D721Med (cell line): ENCODE results near the gene ZNF366.

Experiments
- DNase-seq: peaks from one replicate; pipeline ENCODE4 v3.0.0; 2011; ENCODE audit warnings: low spot score; ENCODE audit not compliant: insufficient read length
- FAIRE-seq: peaks from 2 replicates; lab custom pipeline; 2011; peaks lifted over from hg19 to GRCh38; lab: Jason Lieb, UNC
- TF ChIP-seq, protein P1 (sequence below): IDR thresholded peaks from 2 replicates; pipeline ENCODE4 v1.5.1; 2012; ENCODE audit warnings: mild to moderate bottlenecking, control low read depth; ENCODE audit not compliant: insufficient read depth; ENCODE audit errors: missing control alignments

ZNF366 gene

DNA sequence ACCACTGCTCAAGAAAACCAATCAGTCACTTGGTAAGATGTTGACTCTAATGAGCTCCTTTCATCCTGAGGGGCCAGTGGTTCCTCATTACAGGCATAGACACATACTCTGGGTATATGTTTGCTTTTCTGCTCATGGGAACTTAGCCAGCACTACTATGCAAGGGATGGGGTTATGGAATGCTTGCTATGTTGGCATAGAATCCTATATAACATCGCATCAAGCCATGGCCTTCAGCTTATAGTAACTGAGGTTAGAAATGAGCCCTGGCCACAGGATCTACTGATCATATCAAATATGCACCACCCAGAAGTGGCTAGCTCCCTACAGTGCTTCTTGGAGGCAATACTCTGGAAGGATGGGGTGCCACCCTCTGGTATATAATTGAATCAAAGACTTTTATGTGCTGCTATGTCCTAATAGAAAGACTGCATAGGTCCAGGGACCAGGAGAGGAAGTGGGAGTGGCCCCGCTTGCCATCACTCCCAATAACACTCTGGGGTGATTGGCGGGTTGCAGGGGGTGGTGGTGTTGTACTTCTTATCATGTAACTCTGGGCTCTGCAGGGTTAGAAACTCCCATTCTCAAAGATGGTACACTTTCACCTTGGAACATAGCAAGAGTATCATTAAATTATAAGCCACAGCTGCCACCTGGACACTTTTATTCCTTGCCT is 70.3 kb downstream of the ZNF366 start:
- FAIRE-seq, result no peak
- no peak for DNase-seq
- TF ChIP-seq, protein P1, sequence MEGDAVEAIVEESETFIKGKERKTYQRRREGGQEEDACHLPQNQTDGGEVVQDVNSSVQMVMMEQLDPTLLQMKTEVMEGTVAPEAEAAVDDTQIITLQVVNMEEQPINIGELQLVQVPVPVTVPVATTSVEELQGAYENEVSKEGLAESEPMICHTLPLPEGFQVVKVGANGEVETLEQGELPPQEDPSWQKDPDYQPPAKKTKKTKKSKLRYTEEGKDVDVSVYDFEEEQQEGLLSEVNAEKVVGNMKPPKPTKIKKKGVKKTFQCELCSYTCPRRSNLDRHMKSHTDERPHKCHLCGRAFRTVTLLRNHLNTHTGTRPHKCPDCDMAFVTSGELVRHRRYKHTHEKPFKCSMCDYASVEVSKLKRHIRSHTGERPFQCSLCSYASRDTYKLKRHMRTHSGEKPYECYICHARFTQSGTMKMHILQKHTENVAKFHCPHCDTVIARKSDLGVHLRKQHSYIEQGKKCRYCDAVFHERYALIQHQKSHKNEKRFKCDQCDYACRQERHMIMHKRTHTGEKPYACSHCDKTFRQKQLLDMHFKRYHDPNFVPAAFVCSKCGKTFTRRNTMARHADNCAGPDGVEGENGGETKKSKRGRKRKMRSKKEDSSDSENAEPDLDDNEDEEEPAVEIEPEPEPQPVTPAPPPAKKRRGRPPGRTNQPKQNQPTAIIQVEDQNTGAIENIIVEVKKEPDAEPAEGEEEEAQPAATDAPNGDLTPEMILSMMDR, result no peak

DNA sequence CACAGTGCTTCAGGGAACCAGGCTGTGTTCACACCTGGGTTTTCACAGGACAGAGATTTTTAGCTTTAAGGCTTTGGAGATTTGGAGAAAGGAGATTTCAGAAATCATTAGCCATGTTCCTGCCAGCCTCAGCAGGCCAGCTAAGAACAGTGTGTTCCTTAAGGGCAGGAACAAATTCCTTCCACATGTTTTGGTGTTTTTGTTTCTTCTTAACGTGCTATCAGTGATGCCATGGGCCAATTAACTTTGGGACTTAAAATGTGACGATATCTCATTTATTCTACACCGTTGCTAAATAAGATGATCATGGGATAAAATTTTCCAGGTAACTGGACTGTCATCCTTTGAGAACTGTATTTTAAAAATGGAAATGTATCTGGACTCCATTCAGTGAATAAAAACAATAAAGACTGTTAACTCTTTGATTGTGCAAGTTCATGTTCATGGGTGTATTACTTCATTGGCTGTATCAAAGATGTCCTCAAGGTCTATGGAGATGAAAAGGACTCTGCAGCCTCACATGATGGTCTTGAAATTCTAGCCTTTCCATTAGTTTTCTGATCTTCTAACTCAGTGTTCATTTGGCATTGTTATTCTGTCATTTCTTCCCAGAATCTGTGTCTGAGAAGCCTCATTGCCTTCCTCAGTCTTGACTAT is 72.3 kb downstream of the ZNF366 start:
- no peak for FAIRE-seq
- TF ChIP-seq, protein P1, result no peak
- no peak for DNase-seq

DNA sequence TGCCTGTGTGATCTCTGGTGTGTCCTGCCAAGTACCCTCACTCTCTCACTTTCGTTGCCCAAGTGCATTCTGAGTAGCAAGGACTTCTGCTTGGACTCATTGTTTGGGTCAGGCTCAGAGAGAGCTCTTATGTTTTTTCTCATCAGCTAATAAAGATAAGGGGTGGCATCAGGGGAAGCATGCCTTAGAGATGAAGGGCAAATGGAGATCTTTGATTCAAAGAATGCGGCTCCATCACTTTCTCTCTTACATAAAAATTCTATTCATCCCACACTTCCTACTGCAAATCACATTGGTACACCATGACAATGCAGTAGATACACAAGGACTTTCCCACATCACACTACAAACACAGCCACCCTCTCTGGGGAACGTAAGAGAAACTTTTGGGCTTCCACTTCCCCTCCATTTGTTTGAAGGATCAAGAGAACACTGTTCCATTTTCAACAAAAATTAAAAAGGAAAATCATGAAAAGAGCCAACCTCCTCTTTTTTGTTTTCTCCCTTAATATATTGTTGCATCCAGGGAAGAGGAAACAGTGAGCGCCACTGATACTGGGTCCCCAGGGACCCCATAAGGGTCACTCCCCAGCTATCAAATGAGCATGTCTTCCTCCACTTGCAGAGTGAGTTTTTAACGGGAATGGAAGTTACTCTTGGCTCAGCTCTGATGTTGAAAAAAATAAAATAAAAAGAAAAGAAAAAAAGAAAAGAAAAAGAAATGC is 73.0 kb downstream of the ZNF366 start:
- no peak for FAIRE-seq
- no peak for DNase-seq
- TF ChIP-seq, protein P1, result no peak

DNA sequence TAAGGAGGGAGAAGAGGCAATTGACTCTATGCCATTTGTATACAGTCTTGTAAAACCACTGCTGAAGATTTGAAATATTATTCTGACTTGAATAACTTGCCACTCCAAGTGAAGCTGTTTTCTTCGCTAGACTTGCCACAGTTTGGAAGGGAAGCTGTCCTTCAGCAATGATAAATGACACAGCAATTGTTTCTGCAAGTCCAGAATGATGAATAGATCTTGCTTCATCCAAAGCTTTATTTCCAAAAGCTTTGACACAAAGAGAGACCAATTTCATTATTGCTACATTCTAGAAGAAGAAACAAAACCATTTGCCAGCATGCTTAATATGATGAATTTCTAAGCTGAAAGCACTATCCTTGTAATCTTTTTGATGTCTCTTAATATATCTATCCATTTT is 73.7 kb downstream of the ZNF366 start:
- DNase-seq, result no peak
- TF ChIP-seq, protein P1, result no peak
- FAIRE-seq, result no peak

DNA sequence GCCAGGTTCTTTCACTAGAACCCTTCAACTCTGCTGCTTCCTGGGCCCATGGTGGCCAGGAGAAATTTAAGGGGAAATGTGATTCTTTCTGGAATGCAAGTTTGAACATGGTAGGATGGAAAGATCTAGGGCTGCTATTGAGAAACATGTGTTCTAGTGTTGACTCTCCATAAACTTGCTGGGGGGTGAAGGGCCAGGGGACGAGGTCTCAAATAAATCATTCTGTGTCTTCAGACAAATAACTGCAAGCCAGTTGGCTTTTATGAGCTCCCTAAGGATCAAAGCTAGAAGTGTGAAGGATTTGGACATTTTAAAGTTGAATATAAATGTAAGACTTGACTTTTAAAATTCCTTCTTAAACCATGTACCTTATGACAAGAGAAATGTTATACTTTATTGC is 78.5 kb downstream of the ZNF366 start:
- TF ChIP-seq, protein P1, result no peak
- FAIRE-seq, result no peak
- DNase-seq, result no peak

DNA sequence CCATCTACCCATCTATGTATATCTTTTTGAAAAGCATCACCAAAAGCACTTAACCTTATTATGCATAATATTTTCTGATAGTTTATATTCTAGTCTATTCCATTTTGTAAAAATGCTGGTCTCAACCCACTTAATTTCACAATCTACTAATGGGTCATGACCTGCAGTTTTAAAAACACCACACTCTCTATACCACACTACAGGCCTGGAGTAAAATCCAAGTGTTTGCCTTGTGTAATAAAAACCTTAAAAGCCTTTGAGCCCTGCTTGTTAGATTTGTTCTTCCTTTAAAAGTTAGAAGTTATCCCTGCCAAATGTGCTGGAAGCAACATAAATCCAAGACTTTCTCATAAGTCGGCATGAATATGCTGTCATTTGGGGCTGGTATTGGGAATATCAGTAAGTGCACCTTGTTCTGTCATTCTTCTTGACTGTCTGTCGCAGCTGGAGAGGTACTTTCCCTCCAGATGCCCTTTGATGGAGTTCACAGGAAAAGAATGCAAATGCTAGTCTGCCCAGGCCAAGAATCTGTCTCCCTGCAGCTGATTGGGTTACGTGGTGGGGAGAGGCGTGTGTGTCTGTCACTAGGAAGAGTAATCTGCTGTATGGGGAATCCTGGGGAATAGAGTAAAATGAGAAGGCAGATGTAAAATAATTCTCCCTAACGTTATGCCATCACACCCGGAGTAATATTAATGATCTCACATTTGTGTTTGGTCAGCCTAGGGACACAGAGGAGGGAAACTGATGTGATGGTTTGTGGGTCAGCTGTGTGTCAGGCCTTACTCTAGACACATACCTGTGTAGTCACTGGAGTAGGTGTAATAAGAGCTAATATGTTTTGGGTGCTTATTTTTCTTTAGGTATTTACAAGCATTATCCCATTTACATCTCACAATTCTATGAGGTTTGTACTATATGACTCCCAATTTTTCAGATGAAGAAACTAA is 79.4 kb downstream of the ZNF366 start:
- DNase-seq (no peak), FAIRE-seq (no peak)
- TF ChIP-seq, protein P1, result no peak
